Gastroesophageal sphincter (tissue), 3 donors: ENCODE measurements around the gene MTFR1L.

ENCODE experiments used
- CTCF ChIP-seq, 4 experiments: fragments of 200-600 bp in 2 of 4; fragments of 450-650 bp in 2 of 4; sonication (generic) in 1 of 4; IDR thresholded peaks; one replicate each; pipeline ENCODE4 v1.5.1; 2017 to 2019; ENCODE audit warnings: antibody characterized with exemption in 4 of 4, mild to moderate bottlenecking in 2 of 4, moderate library complexity in 2 of 4
- EP300 ChIP-seq: sonication (generic); formaldehyde crosslinking; IDR thresholded peaks from one replicate; pipeline ENCODE4 v1.6.1; 2017; ENCODE audit warnings: antibody characterized with exemption, mild to moderate bottlenecking
- POLR2A ChIP-seq, 2 donors: fragments of 450-650 bp; IDR thresholded peaks; one replicate each; pipeline ENCODE4 v1.6.1; 2017; ENCODE audit warnings: antibody characterized with exemption in 2 of 2, mild to moderate bottlenecking in 2 of 2, moderate library complexity in 1 of 2
- POLR2AphosphoS5 ChIP-seq: sonication (generic); formaldehyde crosslinking; IDR thresholded peaks from one replicate; pipeline ENCODE4 v1.6.1; 2017; ENCODE audit warnings: antibody characterized with exemption

- no peak for TF ChIP-seq POLR2A (IDR thresholded peaks at IDR 0.05)
- no peak for TF ChIP-seq CTCF (IDR thresholded peaks at IDR 0.05)
- TF ChIP-seq POLR2AphosphoS5, result no peak
- TF ChIP-seq EP300, result no peak
Measured at GRCh38 chr1:25786887-25787759, 32.6 kb upstream of the MTFR1L start.
